Activated T-cell treated with anti-CD3 and anti-CD28 coated beads, Interleukin-2, amount 50 U/mL, for 48 hours (primary cell): ENCODE results near the gene SEPTIN5.
A peak's percentile ranks its signal among the peaks of the same experiment; 100 is the strongest.

ENCODE experiments used
- DNase-seq, 2 experiments: peaks; one replicate each; pipeline ENCODE4 v3.0.0-alpha.2; 2020

SEPTIN5 gene

DNA sequence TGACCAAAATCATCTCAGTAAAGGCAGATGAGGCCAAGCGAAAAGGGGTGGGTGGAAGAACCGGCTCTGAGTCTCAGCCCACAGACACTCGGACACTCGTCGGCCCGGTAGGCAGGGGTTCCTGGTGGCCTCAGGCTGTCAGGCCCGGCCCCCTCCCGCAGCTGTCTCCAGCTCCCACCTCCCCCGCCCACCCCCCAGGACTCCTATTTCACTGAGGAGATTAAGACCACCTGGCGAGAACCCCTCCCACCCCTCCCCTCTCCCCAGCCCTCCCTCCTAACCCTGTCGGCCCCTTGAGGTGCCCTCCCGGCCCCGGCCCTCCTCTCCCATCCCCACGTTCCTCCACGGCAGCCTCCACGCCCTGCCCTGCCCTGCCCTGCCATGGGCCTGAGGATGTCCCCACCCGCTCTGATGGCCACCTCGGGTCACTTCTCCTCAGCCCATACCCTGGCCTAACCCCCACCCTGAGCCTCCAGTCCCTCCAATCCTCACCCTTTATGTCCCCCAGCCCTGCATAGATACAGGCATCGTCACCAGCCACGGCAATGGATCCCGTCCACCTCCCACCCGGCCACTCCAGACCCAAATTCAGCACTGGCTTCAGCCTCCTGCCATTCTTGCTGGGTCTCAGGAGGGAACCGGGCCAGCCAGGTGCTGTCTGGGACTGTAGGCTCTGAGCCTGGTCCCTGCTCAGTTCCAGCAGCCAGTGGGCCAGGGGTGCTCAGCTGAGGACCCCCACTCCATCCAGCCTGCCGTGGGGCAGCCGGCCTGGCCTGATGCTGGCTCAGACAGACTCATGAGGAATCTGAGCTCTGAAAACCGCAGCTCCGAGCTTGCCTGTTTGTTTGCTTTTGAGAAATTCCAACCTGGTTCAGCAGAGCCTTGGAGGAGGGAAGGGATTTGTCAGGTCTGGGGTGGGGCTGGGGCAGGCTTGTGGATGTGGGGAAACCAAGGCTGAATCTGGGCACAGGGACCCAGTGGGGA lies 36.5 kb downstream of the SEPTIN5 start:
- no peak for DNase-seq

- no peak for DNase-seq
Measured at GRCh38 chr22:19751497-19752245, 37.4 kb downstream of the SEPTIN5 start.

DNA sequence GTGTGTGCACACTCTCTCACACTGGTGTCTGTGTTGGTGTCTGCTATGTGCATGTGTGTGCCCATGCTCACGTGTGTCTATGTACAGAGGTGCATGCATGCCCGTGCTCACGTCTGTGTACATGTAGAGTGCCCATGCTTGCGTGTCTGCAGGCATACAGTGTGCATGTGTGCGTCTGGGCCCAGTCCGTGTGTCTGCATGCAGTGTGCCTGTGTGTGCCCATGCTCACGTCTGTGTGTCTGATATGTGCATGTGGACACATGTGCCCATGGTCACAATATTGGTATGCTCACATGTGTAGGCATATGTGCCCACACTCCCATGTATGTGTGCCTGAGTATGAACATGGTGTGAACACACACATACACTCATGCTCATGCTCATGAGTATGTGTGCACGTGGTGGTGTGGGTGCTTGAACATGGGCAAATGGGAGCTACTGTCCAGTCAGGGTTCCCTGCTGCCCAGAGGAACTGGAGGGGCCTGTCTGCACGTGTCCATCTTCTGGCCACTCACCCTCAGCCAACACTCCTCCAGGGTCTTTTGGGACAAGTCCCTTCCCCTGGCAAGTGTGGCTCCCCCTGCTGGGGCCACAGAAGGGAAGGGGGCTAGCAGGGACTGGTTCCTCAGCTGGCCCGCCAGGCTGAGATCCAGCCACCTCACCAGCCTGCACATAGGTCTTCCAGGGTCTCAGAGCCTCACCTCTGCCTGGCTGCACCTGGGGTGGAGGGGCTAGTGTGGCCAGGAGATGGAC lies 39.0 kb downstream of the SEPTIN5 start:
- no peak for DNase-seq

DNA sequence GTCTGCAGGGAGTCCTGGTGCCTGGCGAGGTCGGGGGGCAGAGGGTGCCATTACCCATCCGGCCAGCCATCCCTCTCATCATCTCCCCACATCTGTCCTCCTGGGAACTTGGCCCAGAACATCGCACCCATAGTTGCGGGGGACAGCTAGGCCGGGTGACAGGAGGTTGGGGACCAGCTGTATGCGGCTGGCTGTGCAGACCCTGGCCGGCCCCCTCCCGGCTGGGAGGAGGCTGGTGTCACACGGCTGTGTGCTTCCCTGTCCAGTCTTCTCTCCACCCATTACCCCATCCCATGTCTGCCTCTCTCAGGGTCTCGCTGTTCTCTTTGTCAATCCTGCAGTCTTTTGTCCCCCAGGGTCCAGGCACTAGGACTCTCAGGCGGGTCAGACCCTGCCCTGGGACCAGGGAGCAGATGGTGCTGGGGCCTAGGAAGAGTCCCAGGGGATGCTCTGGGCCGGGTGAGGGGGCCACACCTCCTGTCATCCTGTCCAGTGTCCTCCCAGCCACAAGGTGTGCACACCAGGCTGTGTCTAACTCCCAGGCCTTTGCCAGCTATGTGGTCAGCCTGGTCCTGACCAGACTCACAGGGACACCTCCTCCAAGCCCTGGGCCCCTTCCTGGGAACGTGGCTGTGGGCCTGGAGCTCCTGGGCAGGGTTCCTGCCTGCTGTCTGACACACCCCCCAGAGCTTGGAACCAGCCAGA lies 39.8 kb downstream of the SEPTIN5 start:
- DNase-seq: no peak

- DNase-seq: no peak
Measured at GRCh38 chr22:19754701-19755144, 40.4 kb downstream of the SEPTIN5 start.

DNA sequence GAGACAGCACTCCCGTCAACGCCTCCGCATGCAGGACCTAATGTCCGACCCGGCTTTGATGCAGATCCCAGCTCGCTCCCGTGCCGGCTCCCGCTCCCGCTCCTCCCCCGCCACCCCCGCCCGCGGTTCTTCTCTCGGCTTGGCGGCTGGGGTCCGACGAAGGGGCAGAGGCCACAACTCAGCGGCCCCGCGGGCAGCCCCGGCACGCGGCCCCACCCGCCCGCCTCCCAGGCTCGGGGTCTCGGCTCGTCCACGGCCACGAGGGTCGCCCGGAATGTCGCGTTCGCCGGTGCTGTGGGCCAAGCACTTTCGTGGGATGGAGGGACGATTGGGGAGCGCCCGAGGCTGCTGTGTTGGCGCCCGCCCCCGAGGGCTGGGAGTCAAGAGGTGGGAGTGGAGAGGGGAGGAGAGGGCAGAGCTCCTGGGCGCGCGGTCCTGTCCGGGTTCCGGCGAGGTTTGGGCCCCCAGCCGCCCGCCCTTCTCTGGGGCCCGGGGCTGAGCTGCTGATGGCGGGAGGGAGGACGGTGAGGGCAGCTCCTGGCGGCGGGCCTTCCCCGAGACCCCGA lies 40.9 kb downstream of the SEPTIN5 start:
- DNase-seq: no peak

GRCh38 chr22:19755722-19756287 lies 41.5 kb downstream of the SEPTIN5 start:
- no peak for DNase-seq

GRCh38 chr22:19756288-19757128 lies 42.2 kb downstream of the SEPTIN5 start:
- DNase-seq: peak; percentile 74 to 78

DNA sequence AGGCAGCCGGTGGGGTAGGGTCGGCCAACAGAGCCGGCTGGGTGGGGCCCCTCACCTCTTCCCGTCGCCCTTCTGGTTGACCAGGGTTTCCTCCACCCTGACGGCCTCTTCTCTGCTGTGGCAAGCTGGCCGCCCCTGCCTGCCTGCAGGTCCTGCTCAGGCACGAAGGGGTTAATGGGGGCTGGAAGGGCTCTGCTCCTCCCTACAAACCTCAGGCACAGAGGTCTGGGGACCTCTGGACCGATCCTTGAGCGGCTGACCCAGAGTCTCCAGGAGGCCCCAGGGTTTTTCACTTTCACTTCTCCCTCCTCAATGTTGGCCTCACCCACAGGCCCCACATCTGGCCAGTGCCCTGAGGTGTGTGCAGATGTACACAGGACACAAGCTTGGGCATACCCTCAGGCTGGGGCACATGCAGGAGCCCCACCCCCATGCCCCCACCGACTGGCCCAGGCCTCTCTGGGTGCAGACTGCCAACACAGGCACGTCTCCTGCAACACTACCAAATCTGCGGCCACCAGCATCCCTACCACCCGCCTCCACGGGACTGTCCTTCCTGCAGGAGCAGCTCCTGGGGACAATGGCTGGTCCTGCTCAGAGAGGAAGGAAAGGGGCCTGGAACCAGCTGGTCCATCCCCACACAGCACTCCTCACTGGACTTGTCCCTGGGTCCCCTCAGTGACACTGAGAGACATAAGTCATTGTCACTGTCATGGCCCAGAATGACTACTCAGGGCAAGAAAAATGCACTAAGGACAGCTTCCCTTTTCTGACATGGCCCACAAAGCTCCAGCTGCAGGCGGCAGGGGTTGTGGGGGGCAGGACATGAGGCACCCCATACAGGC lies 43.1 kb downstream of the SEPTIN5 start:
- no peak for DNase-seq

- no peak for DNase-seq
Measured at GRCh38 chr22:19757985-19758895, 43.9 kb downstream of the SEPTIN5 start.

DNA sequence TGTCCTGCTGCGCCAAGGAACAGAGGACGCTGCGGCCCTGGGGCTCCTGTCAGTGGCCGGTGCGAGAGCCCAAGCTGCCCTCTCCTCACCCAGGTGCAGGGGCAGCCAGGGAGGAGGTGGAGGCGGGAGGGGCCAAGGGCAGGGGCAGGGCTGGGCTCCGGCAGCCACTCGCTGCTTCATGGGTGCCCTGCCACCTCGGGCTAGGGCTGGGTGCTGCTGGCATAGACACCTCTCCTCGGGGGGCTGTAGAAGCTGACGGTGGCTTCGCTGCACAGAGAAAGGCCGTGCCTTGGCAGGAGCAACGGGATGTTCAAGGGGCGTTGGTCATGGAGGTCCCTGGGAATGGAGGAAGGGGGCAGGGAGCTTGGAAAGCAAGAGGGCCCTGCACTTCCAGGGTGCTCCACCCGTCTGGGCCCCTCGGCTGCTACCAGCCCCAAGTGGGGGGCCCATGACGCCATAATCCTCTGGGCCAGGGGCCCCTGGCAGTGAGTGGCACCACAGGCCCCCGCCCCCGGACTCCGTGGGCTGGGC lies 44.7 kb downstream of the SEPTIN5 start:
- DNase-seq: no peak

DNA sequence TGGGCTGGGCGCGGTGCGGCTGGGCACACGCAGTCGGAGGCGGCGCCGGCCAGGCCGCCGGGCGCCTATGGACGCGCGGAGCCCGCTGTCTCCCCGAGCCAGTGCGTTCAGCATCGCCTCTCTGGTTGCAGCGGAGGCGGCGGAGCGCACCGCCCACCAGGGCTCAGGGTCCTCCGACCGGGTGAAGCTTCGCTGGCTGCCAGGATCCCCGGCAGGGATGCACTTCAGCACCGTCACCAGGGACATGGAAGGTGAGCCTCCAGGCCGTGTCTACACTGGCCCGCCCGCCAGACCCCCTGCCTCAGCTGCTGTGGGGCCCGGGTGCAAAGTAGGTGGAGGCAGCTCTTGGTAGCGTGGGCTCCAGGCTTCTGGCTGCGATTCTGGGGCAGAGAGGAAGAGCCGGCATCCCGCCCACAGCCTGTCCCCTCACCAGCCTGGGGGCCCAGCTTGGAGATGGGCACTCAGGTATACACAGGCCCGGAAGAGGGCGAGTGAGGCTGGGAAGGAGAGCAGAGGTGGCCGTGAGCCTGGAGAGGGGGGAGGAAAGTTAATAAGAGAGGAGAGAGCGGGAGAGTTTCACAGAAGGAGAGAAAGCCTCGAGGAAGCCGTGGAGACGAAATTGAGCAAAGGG lies 45.2 kb downstream of the SEPTIN5 start:
- DNase-seq: no peak

GRCh38 chr22:19760058-19760950 lies 46.0 kb downstream of the SEPTIN5 start, which contains the start of gene TBX1:
TBX1 (plus strand) TSS chr22:19760778; CDS start chr22:19760844, 66 bp downstream.
- no peak for DNase-seq

DNA sequence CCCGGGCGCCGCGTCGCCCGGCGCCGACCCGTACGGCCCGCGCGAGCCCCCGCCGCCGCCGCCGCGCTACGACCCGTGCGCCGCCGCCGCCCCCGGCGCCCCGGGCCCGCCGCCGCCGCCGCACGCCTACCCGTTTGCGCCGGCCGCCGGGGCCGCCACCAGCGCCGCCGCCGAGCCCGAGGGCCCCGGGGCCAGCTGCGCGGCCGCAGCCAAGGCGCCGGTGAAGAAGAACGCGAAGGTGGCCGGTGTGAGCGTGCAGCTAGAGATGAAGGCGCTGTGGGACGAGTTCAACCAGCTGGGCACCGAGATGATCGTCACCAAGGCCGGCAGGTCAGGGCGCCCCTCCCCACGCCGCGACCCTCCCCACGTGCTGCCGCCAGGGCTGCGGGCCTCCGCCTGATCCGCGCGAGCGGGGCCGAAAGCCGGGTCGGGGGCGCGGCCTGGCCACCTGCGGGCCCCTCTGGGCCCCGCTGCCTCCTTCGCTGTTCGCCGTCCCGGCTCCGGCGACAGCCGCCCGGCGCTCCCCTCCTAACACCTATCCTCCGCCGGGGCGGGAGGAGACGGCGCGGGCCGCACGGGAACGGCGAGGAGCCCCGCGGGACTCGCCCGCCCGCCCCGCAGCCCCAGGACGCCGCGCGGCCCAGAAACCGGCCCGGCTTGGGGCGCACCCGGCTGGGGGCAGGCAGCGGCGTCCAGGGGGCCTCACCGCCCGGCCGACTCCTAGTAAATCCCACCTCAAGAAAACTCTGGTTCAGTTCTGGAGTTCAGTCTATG lies 46.8 kb downstream of the SEPTIN5 start:
- DNase-seq: no peak

GRCh38 chr22:19761725-19762567 lies 47.6 kb downstream of the SEPTIN5 start:
- no peak for DNase-seq
